DOHH2 (cell line): ENCODE measurements around the gene RASGRF1.

ENCODE experiments used
- H3F3A ChIP-seq: fragments of 200-600 bp; sonication (generic), shearing (Covaris generic); 2 replicates; pipeline ENCODE4 v1.6.0; 2016; ENCODE audit warnings: antibody characterized with exemption, mild to moderate bottlenecking; ENCODE audit not compliant: control insufficient read depth, insufficient read depth
- H3K27ac ChIP-seq: fragments of 200-600 bp; sonication (generic); 2 replicates; pipeline ENCODE4 v1.5.1; 2014; ENCODE audit warnings: low read depth, mild to moderate bottlenecking, low read length, moderate library complexity
- H3K27me3 ChIP-seq: fragments of 200-600 bp; sonication (generic); 2 replicates; pipeline ENCODE4 v1.6.1; 2014; ENCODE audit warnings: mild to moderate bottlenecking, low read length, mixed read lengths; ENCODE audit not compliant: control insufficient read depth
- H3K36me3 ChIP-seq: fragments of 200-600 bp; sonication (generic); 2 replicates; pipeline ENCODE4 v1.6.1; 2014; ENCODE audit warnings: mild to moderate bottlenecking, low read length, moderate library complexity, mixed read lengths; ENCODE audit not compliant: control insufficient read depth
- H3K4me1 ChIP-seq: fragments of 200-600 bp; sonication (generic); 2 replicates; pipeline ENCODE4 v1.6.1; 2014; ENCODE audit warnings: mild to moderate bottlenecking, low read length, mixed read lengths; ENCODE audit not compliant: control insufficient read depth
- H3K4me2 ChIP-seq: fragments of 200-600 bp; sonication (generic); 2 replicates; pipeline ENCODE4 v1.6.0; 2014; ENCODE audit warnings: mild to moderate bottlenecking, low read length, moderate library complexity
- H3K4me3 ChIP-seq: fragments of 200-600 bp; sonication (generic); 2 replicates; pipeline ENCODE4 v1.5.1; 2014; ENCODE audit warnings: mild to moderate bottlenecking, low read length, mixed read lengths
- H3K79me2 ChIP-seq: fragments of 200-600 bp; sonication (generic); 2 replicates; pipeline ENCODE4 v1.6.1; 2014; ENCODE audit warnings: mild to moderate bottlenecking, low read length, mixed read lengths; ENCODE audit not compliant: control insufficient read depth
- H3K9me2 ChIP-seq: fragments of 200-600 bp; sonication (generic); replicated peaks from 2 replicates; pipeline ENCODE4 v1.6.1; 2014; ENCODE audit warnings: mild to moderate bottlenecking, low read length, mixed read lengths; ENCODE audit not compliant: control insufficient read depth
- H3K9me3 ChIP-seq: fragments of 200-600 bp; sonication (generic); 2 replicates; pipeline ENCODE4 v1.6.1; 2014; ENCODE audit warnings: antibody characterized with exemption, low read length, mixed read lengths; ENCODE audit not compliant: control insufficient read depth, insufficient read depth
- H4K20me1 ChIP-seq: fragments of 200-600 bp; sonication (generic); 2 replicates; pipeline ENCODE4 v1.6.0; 2014; ENCODE audit warnings: low read depth, mild to moderate bottlenecking, antibody characterized with exemption, low read length, moderate library complexity; ENCODE audit not compliant: control insufficient read depth, insufficient read depth
- EZH2phosphoT487 ChIP-seq: fragments of 200-600 bp; sonication (generic); IDR thresholded peaks from 2 replicates; pipeline ENCODE4 v1.6.1; 2017; ENCODE audit warnings: borderline replicate concordance, mild to moderate bottlenecking, antibody characterized with exemption, low read length, moderate library complexity, mixed read lengths
- TF ChIP-seq, protein P1 (sequence below): fragments of 200-600 bp; sonication (generic); IDR thresholded peaks from one replicate; pipeline ENCODE4 v1.5.1; 2014; ENCODE audit warnings: antibody characterized with exemption, mild to moderate bottlenecking, low read depth, low read length; ENCODE audit not compliant: poor library complexity, severe bottlenecking

RASGRF1 gene

DNA sequence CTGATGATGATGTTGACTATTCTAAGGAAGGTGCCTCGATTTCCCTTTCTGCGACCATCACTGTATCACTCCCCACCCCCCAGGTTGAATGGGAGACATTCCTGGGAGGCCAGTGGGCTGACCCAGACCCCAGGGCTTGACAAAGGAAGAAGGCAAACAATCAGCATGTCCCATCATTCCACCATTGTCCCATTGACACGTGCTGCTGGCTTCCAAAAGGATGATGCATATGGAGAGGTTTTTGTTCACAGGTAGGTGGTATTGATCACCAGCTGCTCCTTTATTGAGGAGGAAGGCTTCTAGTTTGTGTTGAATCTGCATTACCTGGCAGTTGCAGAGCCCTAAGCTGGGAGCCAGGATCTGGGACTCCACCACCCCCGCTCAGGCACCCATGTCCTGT lies 30.4 kb downstream of the RASGRF1 start:
- Histone ChIP-seq H3K79me2 (no peaks in the 10 kb centered on the region), H3K4me3 (no peak overlapping the region), H3K9me2 (no peaks in the 10 kb centered on the region), H3K4me1 (no peaks in the 10 kb centered on the region), H3F3A (no peaks in the 10 kb centered on the region), H3K4me2 (no peak overlapping the region), H3K36me3 (no peaks in the 10 kb centered on the region), H3K27me3 (peaks cover 3% of the 10 kb centered on the region; the same call in 1 of the 2 replicates), H3K27ac (no peak overlapping the region), H4K20me1 (no peaks in the 10 kb centered on the region), H3K9me3 (no peaks in the 10 kb centered on the region)
- TF ChIP-seq, protein P1, sequence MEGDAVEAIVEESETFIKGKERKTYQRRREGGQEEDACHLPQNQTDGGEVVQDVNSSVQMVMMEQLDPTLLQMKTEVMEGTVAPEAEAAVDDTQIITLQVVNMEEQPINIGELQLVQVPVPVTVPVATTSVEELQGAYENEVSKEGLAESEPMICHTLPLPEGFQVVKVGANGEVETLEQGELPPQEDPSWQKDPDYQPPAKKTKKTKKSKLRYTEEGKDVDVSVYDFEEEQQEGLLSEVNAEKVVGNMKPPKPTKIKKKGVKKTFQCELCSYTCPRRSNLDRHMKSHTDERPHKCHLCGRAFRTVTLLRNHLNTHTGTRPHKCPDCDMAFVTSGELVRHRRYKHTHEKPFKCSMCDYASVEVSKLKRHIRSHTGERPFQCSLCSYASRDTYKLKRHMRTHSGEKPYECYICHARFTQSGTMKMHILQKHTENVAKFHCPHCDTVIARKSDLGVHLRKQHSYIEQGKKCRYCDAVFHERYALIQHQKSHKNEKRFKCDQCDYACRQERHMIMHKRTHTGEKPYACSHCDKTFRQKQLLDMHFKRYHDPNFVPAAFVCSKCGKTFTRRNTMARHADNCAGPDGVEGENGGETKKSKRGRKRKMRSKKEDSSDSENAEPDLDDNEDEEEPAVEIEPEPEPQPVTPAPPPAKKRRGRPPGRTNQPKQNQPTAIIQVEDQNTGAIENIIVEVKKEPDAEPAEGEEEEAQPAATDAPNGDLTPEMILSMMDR = no peak
- no peak for TF ChIP-seq EZH2phosphoT487

DNA sequence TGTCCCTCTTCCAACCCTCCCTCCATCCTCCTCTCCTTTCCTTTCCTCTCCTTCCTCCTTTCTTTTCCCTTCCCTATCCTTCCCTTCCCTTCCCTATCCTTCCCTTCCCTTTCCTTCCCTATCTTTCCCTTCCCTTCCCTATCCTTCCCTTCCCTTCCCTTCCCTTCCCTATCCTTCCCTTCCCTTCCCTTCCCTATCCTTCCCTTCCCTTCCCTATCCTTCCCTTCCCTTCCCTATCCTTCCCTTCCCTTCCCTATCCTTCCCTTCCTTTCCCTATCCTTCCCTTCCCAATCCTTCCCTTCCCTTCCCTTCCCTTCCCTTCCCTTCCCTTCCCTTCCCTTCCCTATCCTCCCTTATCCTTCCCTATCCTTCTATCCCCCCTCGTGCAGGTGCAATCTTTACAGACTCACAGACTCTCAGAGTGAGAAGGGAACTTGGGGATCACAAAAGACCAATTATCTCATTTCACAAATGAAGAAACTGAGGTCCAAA lies 31.5 kb downstream of the RASGRF1 start:
- no peak overlapping the region for H3K27ac ChIP-seq
- H3K4me2 ChIP-seq = no peak overlapping the region
- no peak overlapping the region for H3K4me3 ChIP-seq
- no peaks in the 10 kb centered on the region for H3K9me2 ChIP-seq
- H4K20me1 ChIP-seq = no peaks in the 10 kb centered on the region
- no peak for TF ChIP-seq EZH2phosphoT487
- TF ChIP-seq, protein P1 = no peak
- no peaks in the 10 kb centered on the region for H3K36me3 ChIP-seq
- H3K27me3 ChIP-seq = peaks cover 3% of the 10 kb centered on the region; the same call in 1 of the 2 replicates
- H3K9me3 ChIP-seq = no peaks in the 10 kb centered on the region
- no peaks in the 10 kb centered on the region for H3K4me1 ChIP-seq
- H3F3A ChIP-seq = no peaks in the 10 kb centered on the region
- no peaks in the 10 kb centered on the region for H3K79me2 ChIP-seq

DNA sequence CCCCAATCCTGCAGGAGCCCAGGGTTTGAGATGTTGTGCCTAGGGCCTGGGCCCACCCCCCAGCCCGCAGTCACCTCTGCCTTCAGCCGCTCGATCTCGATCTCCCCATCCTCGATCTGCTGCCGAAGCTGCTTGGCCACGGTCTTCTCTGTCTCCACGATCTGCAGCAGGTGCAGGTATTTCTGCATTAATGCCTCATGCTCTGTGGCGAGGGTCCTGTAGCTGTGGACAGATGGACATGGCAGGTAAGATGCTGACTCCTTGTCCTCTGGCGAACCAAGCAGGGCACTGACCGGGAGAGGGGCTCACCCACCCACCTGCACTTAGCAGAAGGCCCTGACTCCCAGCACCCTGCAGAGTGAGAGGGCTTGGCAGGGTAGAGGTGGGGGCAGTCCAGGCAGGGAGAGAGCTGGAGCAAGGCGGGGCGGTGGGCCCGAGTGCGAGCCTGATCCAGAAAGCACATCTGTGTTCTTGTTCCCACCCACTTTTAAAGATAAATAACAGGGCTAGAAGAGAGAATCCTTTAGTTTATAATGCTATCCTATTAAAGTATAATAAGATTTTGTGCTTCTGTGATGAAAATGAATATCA lies 32.2 kb downstream of the RASGRF1 start:
- Histone ChIP-seq H3K9me3 (no peaks in the 10 kb centered on the region), H3K9me2 (no peaks in the 10 kb centered on the region), H3K27ac (no peak overlapping the region), H3K79me2 (no peaks in the 10 kb centered on the region), H3K27me3 (peaks cover 3% of the 10 kb centered on the region; the same call in 1 of the 2 replicates), H3K4me1 (no peaks in the 10 kb centered on the region), H3K4me3 (no peak overlapping the region), H3F3A (no peaks in the 10 kb centered on the region), H3K36me3 (no peaks in the 10 kb centered on the region), H4K20me1 (no peaks in the 10 kb centered on the region), H3K4me2 (no peak overlapping the region)
- TF ChIP-seq, protein P1 = no peak
